SK-N-MC (cell line): ENCODE results near the gene VSIG10L2.

ENCODE experiments used
- EZH2 ChIP-seq: fragments of 200-600 bp; sonication (generic); IDR thresholded peaks from one replicate; pipeline ENCODE4 v1.6.1; 2017; ENCODE audit warnings: antibody characterized with exemption
- POLR2AphosphoS5 ChIP-seq: IDR thresholded peaks from 2 replicates; pipeline ENCODE4 v1.6.1; 2012; ENCODE audit warnings: mild to moderate bottlenecking, low read depth, low read length, borderline replicate concordance

- TF ChIP-seq EZH2 (no peak), POLR2AphosphoS5 (no peak)
Measured at GRCh38 chr11:125976156-125976555, 30.3 kb downstream of the VSIG10L2 start.
